Gastrocnemius medialis (tissue), 4 donors: ENCODE measurements around the gene VPS4A.

Experiments
- CTCF ChIP-seq, 5 experiments: fragments of 450-650 bp in 3 of 5; fragments of 200-600 bp in 2 of 5; sonication (generic) in 2 of 5; IDR thresholded peaks in 4 of 5; conservative IDR thresholded peaks in 1 of 5; 1 replicate in 4 of 5; 2 replicates in 1 of 5; pipeline ENCODE4 v1.5.1; 2016 to 2019; ENCODE audit warnings: antibody characterized with exemption in 5 of 5, mild to moderate bottlenecking in 3 of 5, moderate library complexity in 3 of 5
- POLR2A ChIP-seq, 2 donors: fragments of 450-650 bp; IDR thresholded peaks; one replicate each; pipeline ENCODE4 v1.6.1; 2017; ENCODE audit warnings: antibody characterized with exemption in 2 of 2, mild to moderate bottlenecking in 2 of 2, moderate library complexity in 2 of 2

- no peak for TF ChIP-seq POLR2A (IDR thresholded peaks at IDR 0.05)
- no peak for TF ChIP-seq CTCF (IDR thresholded peaks at IDR 0.05 in 4 of 5, conservative IDR thresholded peaks at IDR 0.05 in 1 of 5)
Measured at GRCh38 chr16:69345923-69346322, 34.8 kb downstream of the VPS4A start.
